DND-41 (cell line): ENCODE measurements around the gene PAK2.

ENCODE experiments used
- ATAC-seq: fragments of 200-7000 bp; cut with Tn5 transposase; 3 replicates; pipeline ENCODE4 v1.9.1; 2021; ENCODE audit warnings: low read depth; ENCODE audit not compliant: insufficient read depth
- DNase-seq: peaks from one replicate; pipeline ENCODE4 v3.0.0-alpha.2; 2020
- H2AFZ ChIP-seq: 2 replicates; pipeline ENCODE4 v1.6.0; 2012; ENCODE audit warnings: low read depth, low read length
- H3K27ac ChIP-seq: 2 replicates; pipeline ENCODE4 v1.5.1; 2012; ENCODE audit warnings: low read length, inconsistent platforms
- H3K27me3 ChIP-seq: fragments of 200-600 bp; sonication (generic); 2 replicates; pipeline ENCODE4 v1.6.0; 2012; ENCODE audit warnings: low read length, mild to moderate bottlenecking, inconsistent platforms; ENCODE audit not compliant: insufficient read depth, poor library complexity
- H3K36me3 ChIP-seq: 2 replicates; pipeline ENCODE4 v1.5.1; 2012; ENCODE audit warnings: low read length, inconsistent platforms; ENCODE audit not compliant: insufficient read depth
- H3K4me1 ChIP-seq: 2 replicates; pipeline ENCODE4 v1.5.1; 2012; ENCODE audit warnings: mild to moderate bottlenecking, low read length; ENCODE audit not compliant: insufficient read depth
- H3K4me2 ChIP-seq: 2 replicates; pipeline ENCODE4 v1.6.0; 2012; ENCODE audit warnings: mild to moderate bottlenecking, moderate library complexity, low read length, inconsistent platforms; ENCODE audit not compliant: insufficient read depth
- H3K4me3 ChIP-seq, 2 experiments: fragments of 200-600 bp in 1 of 2; shearing (Covaris generic) in 1 of 2; 2 replicates each; pipeline ENCODE4 v1.5.1; 2012 to 2016; ENCODE audit warnings: inconsistent platforms in 2 of 2, low read length in 2 of 2, mild to moderate bottlenecking in 2 of 2, low read depth in 1 of 2, moderate library complexity in 1 of 2
- H3K79me2 ChIP-seq: 2 replicates; pipeline ENCODE4 v1.6.0; 2012; ENCODE audit warnings: low read length, inconsistent platforms; ENCODE audit not compliant: insufficient read depth
- H3K9ac ChIP-seq: 2 replicates; pipeline ENCODE4 v1.6.0; 2012; ENCODE audit warnings: low read depth, mild to moderate bottlenecking, inconsistent platforms, low read length, moderate library complexity
- H3K9me3 ChIP-seq: 2 replicates; pipeline ENCODE4 v1.5.1; 2012; ENCODE audit warnings: low read length, moderate library complexity, mild to moderate bottlenecking, inconsistent platforms; ENCODE audit not compliant: insufficient read depth, severe bottlenecking
- H4K20me1 ChIP-seq: 2 replicates; pipeline ENCODE4 v1.6.0; 2012; ENCODE audit warnings: low read length; ENCODE audit not compliant: insufficient read depth
- EZH2 ChIP-seq: IDR thresholded peaks from 3 replicates; pipeline ENCODE4 v1.6.1; 2012; ENCODE audit warnings: borderline replicate concordance, low read depth, mild to moderate bottlenecking, moderate library complexity, low read length, inconsistent platforms; ENCODE audit not compliant: severe bottlenecking
- TF ChIP-seq, protein P1 (sequence below): IDR thresholded peaks from 2 replicates; pipeline ENCODE4 v1.5.1; 2012; ENCODE audit warnings: borderline replicate concordance, low read length, moderate library complexity, mild to moderate bottlenecking; ENCODE audit not compliant: poor library complexity, severe bottlenecking; ENCODE audit errors: extremely low read depth

PAK2 gene

DNA sequence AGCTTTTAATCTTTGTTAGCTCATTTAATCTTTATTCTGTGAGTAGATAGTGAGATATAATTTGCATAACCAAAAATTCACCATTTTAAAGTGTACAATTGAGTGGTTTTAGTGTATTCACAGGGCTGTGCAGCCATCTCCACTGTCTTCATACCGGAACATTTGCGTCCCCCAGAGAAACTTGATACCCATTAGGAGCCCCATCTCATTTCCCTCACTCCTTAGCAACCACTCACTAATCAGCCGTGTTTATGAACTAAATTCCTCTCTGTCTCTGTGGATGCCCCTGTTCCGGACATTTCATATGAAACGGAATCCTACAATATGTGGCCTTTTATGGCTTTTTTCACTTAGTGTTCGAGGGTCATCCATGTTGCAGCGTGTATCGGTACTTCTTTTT, 38.2 kb downstream of the PAK2 start:
- H3K4me3 ChIP-seq, result no peak overlapping the region
- ATAC-seq (no peak), DNase-seq (no peak)
- peaks cover 57% of the 10 kb centered on the region for H3K36me3 ChIP-seq
- H2AFZ ChIP-seq, result no peak overlapping the region
- peaks cover 96% of the 10 kb centered on the region for H3K79me2 ChIP-seq
- H3K27ac ChIP-seq, result no peak overlapping the region
- peaks cover 4% of the 10 kb centered on the region; the same call in 1 of the 2 replicates for H3K4me1 ChIP-seq
- H3K9ac ChIP-seq, result no peak overlapping the region
- H3K9me3 ChIP-seq, result peaks cover 13% of the 10 kb centered on the region
- no peak overlapping the region for H3K4me2 ChIP-seq
- no peaks in the 10 kb centered on the region for H3K27me3 ChIP-seq
- peaks cover 15% of the 10 kb centered on the region; the same call in 1 of the 2 replicates for H4K20me1 ChIP-seq
- TF ChIP-seq, protein P1, sequence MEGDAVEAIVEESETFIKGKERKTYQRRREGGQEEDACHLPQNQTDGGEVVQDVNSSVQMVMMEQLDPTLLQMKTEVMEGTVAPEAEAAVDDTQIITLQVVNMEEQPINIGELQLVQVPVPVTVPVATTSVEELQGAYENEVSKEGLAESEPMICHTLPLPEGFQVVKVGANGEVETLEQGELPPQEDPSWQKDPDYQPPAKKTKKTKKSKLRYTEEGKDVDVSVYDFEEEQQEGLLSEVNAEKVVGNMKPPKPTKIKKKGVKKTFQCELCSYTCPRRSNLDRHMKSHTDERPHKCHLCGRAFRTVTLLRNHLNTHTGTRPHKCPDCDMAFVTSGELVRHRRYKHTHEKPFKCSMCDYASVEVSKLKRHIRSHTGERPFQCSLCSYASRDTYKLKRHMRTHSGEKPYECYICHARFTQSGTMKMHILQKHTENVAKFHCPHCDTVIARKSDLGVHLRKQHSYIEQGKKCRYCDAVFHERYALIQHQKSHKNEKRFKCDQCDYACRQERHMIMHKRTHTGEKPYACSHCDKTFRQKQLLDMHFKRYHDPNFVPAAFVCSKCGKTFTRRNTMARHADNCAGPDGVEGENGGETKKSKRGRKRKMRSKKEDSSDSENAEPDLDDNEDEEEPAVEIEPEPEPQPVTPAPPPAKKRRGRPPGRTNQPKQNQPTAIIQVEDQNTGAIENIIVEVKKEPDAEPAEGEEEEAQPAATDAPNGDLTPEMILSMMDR, result no peak
- TF ChIP-seq EZH2, result no peak

DNA sequence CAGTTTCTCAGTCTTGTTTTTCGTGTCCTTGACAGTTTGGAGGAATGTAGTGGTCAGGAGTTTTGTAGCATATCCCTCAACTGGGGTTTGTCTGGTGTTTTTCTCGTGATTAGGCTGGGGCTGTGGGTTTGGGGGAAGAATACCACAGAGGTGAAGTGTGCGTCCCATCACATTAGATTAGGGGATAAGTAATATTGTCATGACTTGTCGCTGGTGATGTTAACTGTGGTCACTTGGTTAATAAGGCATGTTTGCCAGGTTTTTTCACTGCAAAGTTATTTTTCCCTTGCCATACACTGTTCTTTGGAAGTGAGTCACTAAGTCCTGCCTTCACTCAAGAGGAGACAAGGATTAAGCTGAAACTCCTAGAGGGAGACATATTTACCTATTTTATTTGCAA, 39.1 kb downstream of the PAK2 start:
- Histone ChIP-seq H3K4me3 (no peak overlapping the region), H3K9me3 (peaks cover 13% of the 10 kb centered on the region), H3K9ac (no peak overlapping the region), H3K36me3 (peaks cover 66% of the 10 kb centered on the region), H3K4me2 (no peak overlapping the region), H3K27ac (no peak overlapping the region), H3K4me1 (peaks cover 2% of the 10 kb centered on the region; the same call in 1 of the 2 replicates), H3K27me3 (no peaks in the 10 kb centered on the region), H2AFZ (no peak overlapping the region), H4K20me1 (peaks cover 15% of the 10 kb centered on the region; the same call in 1 of the 2 replicates), H3K79me2 (peaks cover 96% of the 10 kb centered on the region)
- DNase-seq (no peak), ATAC-seq (no peak)
- no peak for TF ChIP-seq EZH2
- TF ChIP-seq, protein P1, result no peak

DNA sequence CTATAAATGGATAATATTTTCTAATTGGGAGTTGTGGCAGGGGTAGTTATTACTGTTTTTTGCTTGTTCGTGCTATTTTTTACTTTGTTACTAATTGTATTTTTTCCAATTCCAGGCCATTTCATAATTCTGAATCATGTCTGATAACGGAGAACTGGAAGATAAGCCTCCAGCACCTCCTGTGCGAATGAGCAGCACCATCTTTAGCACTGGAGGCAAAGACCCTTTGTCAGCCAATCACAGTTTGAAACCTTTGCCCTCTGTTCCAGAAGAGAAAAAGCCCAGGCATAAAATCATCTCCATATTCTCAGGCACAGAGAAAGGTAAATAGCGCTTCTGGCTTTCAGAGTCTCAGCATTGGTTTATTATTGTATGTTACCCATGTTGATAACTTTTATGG, 42.9 kb downstream of the PAK2 start:
- H3K27ac ChIP-seq, result no peak overlapping the region
- H3K79me2 ChIP-seq, result peaks cover 86% of the 10 kb centered on the region
- ATAC-seq, result no peak
- TF ChIP-seq, protein P1, result no peak
- TF ChIP-seq EZH2, result no peak
- H3K9me3 ChIP-seq, result peaks cover 13% of the 10 kb centered on the region
- DNase-seq, result no peak
- no peak overlapping the region for H2AFZ ChIP-seq
- H3K27me3 ChIP-seq, result no peaks in the 10 kb centered on the region
- H3K4me2 ChIP-seq, result no peak overlapping the region
- H4K20me1 ChIP-seq, result peaks cover 4% of the 10 kb centered on the region; the same call in 1 of the 2 replicates
- no peaks in the 10 kb centered on the region for H3K4me1 ChIP-seq
- H3K36me3 ChIP-seq, result peaks cover 77% of the 10 kb centered on the region
- no peak overlapping the region for H3K9ac ChIP-seq
- no peak overlapping the region for H3K4me3 ChIP-seq

DNA sequence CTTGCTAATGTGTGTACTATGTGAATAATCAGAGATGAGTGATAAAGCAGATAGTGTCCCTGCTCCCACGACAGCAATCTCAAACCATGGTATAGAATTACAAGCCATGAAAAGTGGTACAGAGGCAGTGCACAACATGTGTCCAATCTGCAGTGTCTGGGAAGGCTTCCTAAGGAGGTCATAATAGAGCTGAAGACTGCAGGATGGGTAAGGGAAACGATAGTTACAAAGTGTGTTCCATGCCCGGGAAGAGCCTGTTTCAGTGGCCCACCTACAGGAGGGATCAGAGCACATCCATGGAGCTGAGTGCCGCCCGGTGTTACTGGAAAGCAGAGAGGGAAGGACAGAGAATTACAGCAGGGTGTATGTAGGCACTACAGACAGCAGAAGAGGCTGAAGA, 48.9 kb downstream of the PAK2 start:
- Histone ChIP-seq H3K36me3 (peaks cover 74% of the 10 kb centered on the region), H3K4me1 (no peaks in the 10 kb centered on the region), H3K9ac (no peak overlapping the region), H2AFZ (no peak overlapping the region), H3K4me2 (no peak overlapping the region), H3K79me2 (peaks cover 83% of the 10 kb centered on the region), H3K9me3 (peaks cover 10% of the 10 kb centered on the region), H4K20me1 (no peaks in the 10 kb centered on the region; the same call in 1 of the 2 replicates), H3K27me3 (no peaks in the 10 kb centered on the region), H3K4me3 (no peak overlapping the region), H3K27ac (no peak overlapping the region)
- DNase-seq (no peak), ATAC-seq (no peak)
- TF ChIP-seq EZH2, result no peak
- TF ChIP-seq, protein P1, result no peak
